Pancreas (tissue), 10 donors: ENCODE data around the gene SMS. TPM values are rescaled to one million over a fixed set of nuclear protein-coding genes. Genes with fewer than 3 reads are reported as not detected.
A peak's percentile ranks its signal among the peaks of the same experiment; 100 is the strongest.

Experiments
- ATAC-seq, 4 donors: fragments of 200-7000 bp; cut with Tn5 transposase; one replicate each; pipeline versions ENCODE4 v1.8.0 to v1.9.1; 2020; ENCODE audit warnings: mild to moderate bottlenecking in 4 of 4, moderate library complexity in 4 of 4
- DNase-seq, 6 donors: peaks; one replicate each; pipeline ENCODE4 v3.0.0-alpha.2; 2020
- FAIRE-seq: peaks from 2 replicates; lab custom pipeline; 2012; peaks lifted over from hg19 to GRCh38; lab: Jason Lieb, UNC
- H3K27ac ChIP-seq, 4 donors: fragments of 200-600 bp; sonication (generic); 1 replicate in 3 of 4; 2 replicates in 1 of 4; pipeline versions ENCODE4 v1.5.0 to v1.8.0; 2020
- H3K27me3 ChIP-seq, 4 donors: fragments of 200-600 bp; one replicate each; pipeline ENCODE4 v1.8.0; 2021
- H3K36me3 ChIP-seq, 3 donors: fragments of 200-600 bp; sonication (generic) in 1 of 3; one replicate each; pipeline versions ENCODE4 v1.5.0 to v1.8.0; 2020 to 2021
- H3K4me1 ChIP-seq, 3 donors: fragments of 200-600 bp; one replicate each; pipeline ENCODE4 v1.8.0; 2021
- H3K4me3 ChIP-seq, 4 donors: fragments of 200-600 bp; sonication (generic) in 2 of 4; one replicate each; pipeline versions ENCODE4 v1.5.0 to v1.8.0; 2020 to 2021
- H3K9me3 ChIP-seq, 4 donors: fragments of 200-600 bp; one replicate each; pipeline ENCODE4 v1.8.0; 2021
- CTCF ChIP-seq, 4 donors: fragments of 200-600 bp; sonication (generic) in 3 of 4; IDR thresholded peaks; one replicate each; pipeline versions ENCODE4 v1.5.0 to v1.8.0; 2021; ENCODE audit warnings: antibody characterized with exemption in 4 of 4
- WGBS, 2 donors: extraction: QIAGEN DNeasy Blood & Tissue Kit; methylation state at CpG; one replicate each; pipeline ENCODE4 v1.1.7; 2013; 5-methylcytosine and 5-hydroxymethylcytosine counted together
- intact Hi-C, 3 donors: fragments of 100-400 bp; cut with DNase I; formaldehyde crosslinking; loops; one replicate each; pipeline versions ENCODE4 v1.11.1 to v1.14.2; 2022
- polyA plus RNA-seq, 2 donors: library from polyadenylated mRNA; stranded (reverse); fragments of 200-250 nt; gene quantifications; one replicate each; pipeline ENCODE4 v1.2.3, GENCODE V29; 2013
- total RNA-seq, 6 donors: library from RNA; stranded (reverse); fragmentation: NEBNext Ultra II Directional in 4 of 6; extraction: Animal tissue kit (Norgen Biotek cat#: 25700) in 4 of 6; gene quantifications; one replicate each; pipeline versions ENCODE4 v1.2.1 to v1.2.4, GENCODE V29; 2021 to 2023
- donor health status: healthy with polysubstance abuse.
- donor health status: DM: no; HTN: no; CAD: no; lungs with moderate emphysema.
- donor health status: DM: no; HTN: no; CAD: no.
- donor health status: control.
- donor health status: control.
- donor health status: Bipolar disorder and iron deficiency.
- donor health status: DM: yes; HTN: yes; CAD: no.
- donor health status: DM: no; HTN: no; CAD: no.
- donor health status: DM: no; HTN: no; CAD: no.
- donor health status: DM: yes; HTN: yes; CAD: no.

The SMS gene
- 10 to 100 TPM; 12.1 to 36.8 (median 17.2) TPM for total RNA-seq
- polyA plus RNA-seq = 10 to 100 TPM; 19.6 to 29.9 TPM

GRCh38 chrX:21940356-21940829 lies at the start of gene SMS:
Gene SMS, plus strand, starts transcription at chrX:21940709. Its CDS starts 116 bp downstream, at chrX:21940825.
- intact Hi-C loops = no loop called here
- Histone ChIP-seq H3K4me3 (peak within 1 kb of the TSS; percentile 23 to 55 (median 40)), H3K36me3 (no peaks in the 10 kb centered on the region), H3K27me3 (peaks cover 0 to 4% (median 0%) of the 10 kb centered on the region in 4 donors), H3K9me3 (no peaks in the 10 kb centered on the region), H3K4me1 (no peaks in the 10 kb centered on the region), H3K27ac (peak within 1 kb of the TSS in 3 of 4 donors; percentile 52 to 69 (median 64))
- DNase-seq = peak; percentile 61 to 86 (median 74)
- ATAC-seq = peak; percentile 87 to 94 (median 93)
- 1 to 23% methylated on average over 43 to 46 of the region's 46 CpGs for WGBS, 2 donors
- FAIRE-seq = no peak
- TF ChIP-seq CTCF (IDR thresholded peaks at IDR 0.05) = no peak

- Histone ChIP-seq H3K27me3 (peaks cover 0 to 4% (median 0%) of the 10 kb centered on the region in 4 donors), H3K36me3 (no peaks in the 10 kb centered on the region), H3K4me1 (no peaks in the 10 kb centered on the region), H3K9me3 (no peaks in the 10 kb centered on the region), H3K4me3 (no peak overlapping the region), H3K27ac (peak overlapping the region in 2 of 4 donors; percentile 9 to 29)
- 56 to 59% methylated on average over 2 of the region's 2 CpGs for WGBS, 2 donors
- FAIRE-seq (no peak), ATAC-seq (peak in 1 of 4 donors; percentile 56), DNase-seq (no peak)
- TF ChIP-seq CTCF (IDR thresholded peaks at IDR 0.05) = no peak
- intact Hi-C loops = no loop called here
Measured at GRCh38 chrX:21905313-21905712, 35.2 kb upstream of the SMS start.

GRCh38 chrX:21905953-21906352 lies 34.6 kb upstream of the SMS start:
- intact Hi-C loops = no loop called here
- 72 to 77% methylated on average over 3 of the region's 3 CpGs for WGBS, 2 donors
- Histone ChIP-seq H3K27me3 (peaks cover 0 to 4% (median 0%) of the 10 kb centered on the region in 4 donors), H3K36me3 (no peaks in the 10 kb centered on the region), H3K27ac (no peak overlapping the region), H3K4me1 (no peaks in the 10 kb centered on the region), H3K4me3 (no peak overlapping the region), H3K9me3 (no peaks in the 10 kb centered on the region)
- no peak for TF ChIP-seq CTCF (IDR thresholded peaks at IDR 0.05)
- no peak for FAIRE-seq
- DNase-seq = no peak
- ATAC-seq = no peak

- peaks cover 0 to 4% (median 0%) of the 10 kb centered on the region in 4 donors for H3K27me3 ChIP-seq
- no peak for DNase-seq
- peak; percentile 73 for FAIRE-seq
- ATAC-seq = peak in 2 of 4 donors; percentile 29 to 58
- TF ChIP-seq CTCF (IDR thresholded peaks at IDR 0.05) = no peak
- 45 to 52% methylated on average over 1 of the region's 1 CpG for WGBS, 2 donors
- no peaks in the 10 kb centered on the region for H3K9me3 ChIP-seq
- no peak overlapping the region for H3K27ac ChIP-seq
- H3K4me3 ChIP-seq = no peak overlapping the region
- no peaks in the 10 kb centered on the region for H3K36me3 ChIP-seq
- intact Hi-C loops = no loop called here
- H3K4me1 ChIP-seq = no peaks in the 10 kb centered on the region
Measured at GRCh38 chrX:21907260-21907659, 33.2 kb upstream of the SMS start.

- Histone ChIP-seq H3K9me3 (no peaks in the 10 kb centered on the region), H3K4me1 (no peaks in the 10 kb centered on the region), H3K27ac (no peak overlapping the region), H3K27me3 (no peaks in the 10 kb centered on the region), H3K36me3 (no peaks in the 10 kb centered on the region), H3K4me3 (no peak overlapping the region)
- FAIRE-seq = no peak
- DNase-seq = no peak
- intact Hi-C loops = no loop called here
- ATAC-seq = no peak
- 82 to 96% methylated on average over 4 of the region's 4 CpGs for WGBS, 2 donors
- TF ChIP-seq CTCF (IDR thresholded peaks at IDR 0.05) = no peak
Measured at GRCh38 chrX:21911481-21911880, 29.0 kb upstream of the SMS start.
